ENCODE measurements around the gene RFX6.

- TF ChIP-seq EZH2 (IDR thresholded peaks at IDR 0.05; ENCODE audit: borderline replicate concordance) (no peak), CTCF (IDR thresholded peaks at IDR 0.05; ENCODE audit: poor library complexity) (no peak), EZH2phosphoT487 (IDR thresholded peaks at IDR 0.05; ENCODE audit: low read depth, severe bottlenecking, unreplicated experiment) (no peak)
These were observed 7.5 kb downstream of the RFX6 start for GRCh38 chr6:116884530-116884929.

Data from hepatocyte (in vitro differentiated cells).